Choroid plexus epithelial cell (primary cell): ENCODE data around the gene COX8A.
"Not testable (repeated sequence)": the region's sequence is repeated elsewhere in the genome, so short reads cannot be mapped to it uniquely, and the experiment has no call there.

Experiments
- DNase-seq: peaks from one replicate; pipeline ENCODE4 v3.0.0-alpha.2; 2010; ENCODE audit warnings: low read depth
- H3K4me3 ChIP-seq: 2 replicates; pipeline ENCODE4 v1.5.1; 2011; ENCODE audit warnings: low read depth, mild to moderate bottlenecking, control low read depth, low read length, moderate library complexity
- TF ChIP-seq, protein P1 (sequence below): conservative IDR thresholded peaks from 2 replicates; pipeline ENCODE4 v1.5.1; 2011; ENCODE audit warnings: low read depth, mild to moderate bottlenecking, control low read depth, inconsistent platforms, low read length, moderate library complexity

Gene COX8A

DNA sequence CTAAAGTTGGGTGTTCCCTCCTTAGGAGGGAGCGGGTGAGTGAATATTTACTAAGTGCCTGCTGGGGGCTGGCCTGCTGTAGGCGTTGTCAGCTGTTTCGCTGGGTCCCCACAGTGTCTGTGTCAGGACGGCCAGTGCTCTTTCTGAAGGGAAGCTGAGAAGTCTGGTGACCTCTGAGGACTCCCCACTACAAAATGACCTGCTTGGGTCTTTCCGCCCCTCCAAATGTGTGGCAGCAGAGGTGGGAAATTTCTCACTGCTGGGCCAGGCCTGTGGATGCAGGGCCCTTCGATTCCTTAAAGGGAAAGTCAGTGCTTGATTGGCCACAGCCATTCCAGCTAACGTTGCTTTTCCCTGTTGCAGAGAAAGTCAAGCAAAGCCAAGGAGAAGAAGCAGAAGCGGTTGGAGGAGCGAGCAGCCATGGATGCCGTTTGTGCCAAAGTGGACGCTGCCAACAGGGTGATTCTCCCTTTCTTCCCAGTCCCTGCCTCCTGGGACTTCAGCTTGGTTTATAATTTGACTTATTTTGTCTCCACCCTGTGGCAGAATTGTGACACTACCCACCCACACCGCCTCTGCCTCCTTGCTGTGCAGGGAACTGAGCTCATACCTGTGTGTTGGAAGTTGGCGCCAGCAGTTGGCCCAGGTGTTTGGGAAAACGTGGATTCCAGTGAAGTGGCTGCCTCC is 28.8 kb upstream of the COX8A start:
- TF ChIP-seq, protein P1, sequence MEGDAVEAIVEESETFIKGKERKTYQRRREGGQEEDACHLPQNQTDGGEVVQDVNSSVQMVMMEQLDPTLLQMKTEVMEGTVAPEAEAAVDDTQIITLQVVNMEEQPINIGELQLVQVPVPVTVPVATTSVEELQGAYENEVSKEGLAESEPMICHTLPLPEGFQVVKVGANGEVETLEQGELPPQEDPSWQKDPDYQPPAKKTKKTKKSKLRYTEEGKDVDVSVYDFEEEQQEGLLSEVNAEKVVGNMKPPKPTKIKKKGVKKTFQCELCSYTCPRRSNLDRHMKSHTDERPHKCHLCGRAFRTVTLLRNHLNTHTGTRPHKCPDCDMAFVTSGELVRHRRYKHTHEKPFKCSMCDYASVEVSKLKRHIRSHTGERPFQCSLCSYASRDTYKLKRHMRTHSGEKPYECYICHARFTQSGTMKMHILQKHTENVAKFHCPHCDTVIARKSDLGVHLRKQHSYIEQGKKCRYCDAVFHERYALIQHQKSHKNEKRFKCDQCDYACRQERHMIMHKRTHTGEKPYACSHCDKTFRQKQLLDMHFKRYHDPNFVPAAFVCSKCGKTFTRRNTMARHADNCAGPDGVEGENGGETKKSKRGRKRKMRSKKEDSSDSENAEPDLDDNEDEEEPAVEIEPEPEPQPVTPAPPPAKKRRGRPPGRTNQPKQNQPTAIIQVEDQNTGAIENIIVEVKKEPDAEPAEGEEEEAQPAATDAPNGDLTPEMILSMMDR: peak; percentile 79
- H3K4me3 ChIP-seq: peak overlapping the region; percentile 28
- peak; percentile 79 for DNase-seq

DNA sequence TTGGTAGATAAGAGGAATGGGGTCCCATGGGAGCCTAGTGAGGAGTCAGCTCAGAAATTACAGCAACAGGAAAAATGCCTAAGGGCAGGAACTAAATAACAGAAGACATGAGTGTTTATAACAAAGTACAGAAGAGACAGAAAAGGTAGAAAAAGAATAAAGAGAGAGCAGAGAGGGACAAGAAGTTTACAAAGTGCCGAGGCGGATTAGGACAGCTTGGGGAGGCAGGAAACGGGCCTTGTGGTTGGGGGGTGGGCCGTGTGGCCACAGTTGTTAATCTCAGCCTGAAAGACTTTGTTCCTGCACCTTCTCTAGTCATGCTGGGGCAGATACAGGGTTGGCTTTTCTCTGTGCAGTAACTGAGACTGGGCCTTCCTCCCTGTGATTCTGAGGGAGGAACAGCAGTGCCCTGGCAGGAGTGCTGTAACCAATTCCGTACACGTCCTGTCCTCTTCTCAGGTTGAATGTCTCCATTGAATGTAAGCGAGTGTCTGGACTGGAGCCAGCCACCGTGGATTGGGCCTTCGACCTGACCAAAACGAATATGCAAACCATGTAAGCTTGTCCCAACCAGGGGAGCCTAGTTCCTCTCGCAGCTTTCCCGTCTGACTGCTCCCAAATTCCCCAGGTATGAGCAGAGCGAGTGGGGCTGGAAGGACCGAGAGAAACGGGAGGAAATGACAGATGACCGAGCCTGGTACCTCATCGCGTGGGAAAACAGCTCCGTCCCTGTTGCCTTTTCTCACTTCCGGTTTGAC is 22.5 kb upstream of the COX8A start:
- no peak overlapping the region for H3K4me3 ChIP-seq
- TF ChIP-seq, protein P1: no peak
- peak; percentile 31 for DNase-seq

DNA sequence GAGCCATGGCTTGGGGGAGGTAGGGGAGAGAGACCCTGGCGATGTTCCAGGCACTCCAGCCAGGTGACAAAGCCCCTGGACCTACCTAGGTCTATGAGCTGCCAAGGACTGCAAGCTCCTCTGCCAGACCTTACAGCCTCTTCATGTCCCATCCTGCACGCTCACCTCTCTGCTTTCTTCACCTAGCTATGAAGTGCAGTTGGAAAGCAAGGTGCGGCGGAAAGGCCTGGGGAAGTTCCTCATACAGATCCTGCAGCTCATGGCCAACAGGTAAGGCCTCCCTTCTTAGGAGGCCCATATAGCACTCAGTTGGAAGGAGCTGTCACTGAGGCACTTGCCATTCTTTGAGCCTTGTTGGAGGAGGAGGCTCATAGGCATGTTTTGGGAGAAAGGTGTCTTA is 21.9 kb upstream of the COX8A start:
- TF ChIP-seq, protein P1: no peak
- no peak for DNase-seq
- no peak overlapping the region for H3K4me3 ChIP-seq

DNA sequence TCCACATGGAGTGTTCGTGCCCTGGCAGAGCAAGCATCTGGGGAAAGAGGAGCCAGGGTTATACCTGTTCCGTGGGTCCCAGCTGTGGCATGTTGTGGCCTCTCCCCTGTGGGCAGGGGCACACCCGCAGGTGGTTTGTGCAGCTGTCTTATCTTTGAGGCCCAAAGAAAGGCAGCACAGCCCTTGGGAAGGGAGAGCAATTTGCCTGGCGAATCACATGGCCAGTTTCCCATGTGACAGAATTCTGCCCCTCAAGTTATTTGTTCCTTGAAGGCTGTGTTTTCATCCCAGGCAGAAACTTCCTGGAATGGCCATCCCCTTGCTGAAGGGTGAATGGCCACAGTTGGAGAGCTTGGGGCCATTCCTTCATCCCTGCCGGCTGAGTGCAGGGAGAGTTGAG is 16.4 kb upstream of the COX8A start:
- H3K4me3 ChIP-seq: no peak overlapping the region
- TF ChIP-seq, protein P1: no peak

DNA sequence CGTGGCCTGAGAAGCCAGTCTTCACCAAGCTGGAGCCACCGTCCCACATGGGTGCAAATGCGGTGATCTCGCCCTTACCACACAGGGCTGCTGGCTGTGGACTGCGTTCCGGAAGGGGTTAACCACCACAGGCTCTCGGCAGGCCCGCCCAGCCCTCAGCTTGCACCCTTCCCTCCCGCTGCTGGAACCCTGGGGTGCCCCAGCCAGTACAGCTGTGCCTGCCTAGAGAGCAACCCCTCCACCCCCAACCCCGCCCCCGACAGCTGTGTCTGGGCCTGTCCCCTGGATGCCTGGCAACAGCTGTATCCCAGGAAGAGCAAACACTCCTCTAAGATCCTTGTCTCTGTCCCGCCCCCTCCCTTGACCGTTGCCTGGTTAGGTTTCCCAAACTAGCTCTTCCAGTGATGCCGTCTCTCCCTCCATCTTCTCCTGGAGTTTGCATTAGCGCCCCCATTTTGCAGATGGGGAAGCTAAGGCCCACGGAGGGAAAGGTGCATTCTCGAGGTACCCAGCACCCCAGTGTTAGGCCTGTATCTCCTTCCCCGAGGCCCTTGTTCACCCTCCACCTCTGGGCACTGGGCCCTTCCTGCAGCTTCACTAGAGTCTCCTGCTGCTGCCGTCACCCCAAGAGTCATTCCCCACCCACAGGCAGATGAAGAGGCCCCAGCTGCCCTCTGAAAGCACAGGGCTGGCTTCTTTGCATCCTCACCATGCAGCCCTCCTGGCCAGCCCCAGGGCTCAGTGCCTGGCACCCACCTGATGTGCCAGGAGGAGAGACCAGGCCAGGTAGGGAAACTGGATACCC is 12.6 kb upstream of the COX8A start:
- TF ChIP-seq, protein P1: no peak
- DNase-seq: peak; percentile 58
- no peak overlapping the region for H3K4me3 ChIP-seq

More for the DNA sequence above, 16.4 kb upstream of the COX8A start:
- no peak for DNase-seq

DNA sequence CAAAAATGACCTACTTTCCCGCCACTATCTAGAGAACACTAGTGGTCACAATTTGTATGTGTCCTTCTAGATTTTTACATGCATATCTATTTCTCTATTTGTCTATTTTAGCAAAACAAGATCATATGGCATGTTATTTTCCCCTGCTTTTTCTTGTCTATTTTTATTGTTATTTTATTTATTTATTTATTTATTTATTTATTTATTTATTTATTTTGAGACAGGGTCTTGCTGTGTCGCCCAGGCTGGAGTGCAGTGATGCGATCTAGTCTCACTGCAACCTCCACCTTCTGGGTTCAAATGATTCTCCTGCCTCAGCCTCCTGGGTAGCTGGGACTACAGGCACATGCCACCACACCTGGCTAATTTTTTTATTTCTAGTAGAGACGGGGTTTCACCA is 10.5 kb upstream of the COX8A start:
- not testable (repeated sequence) for H3K4me3 ChIP-seq, DNase-seq

DNA sequence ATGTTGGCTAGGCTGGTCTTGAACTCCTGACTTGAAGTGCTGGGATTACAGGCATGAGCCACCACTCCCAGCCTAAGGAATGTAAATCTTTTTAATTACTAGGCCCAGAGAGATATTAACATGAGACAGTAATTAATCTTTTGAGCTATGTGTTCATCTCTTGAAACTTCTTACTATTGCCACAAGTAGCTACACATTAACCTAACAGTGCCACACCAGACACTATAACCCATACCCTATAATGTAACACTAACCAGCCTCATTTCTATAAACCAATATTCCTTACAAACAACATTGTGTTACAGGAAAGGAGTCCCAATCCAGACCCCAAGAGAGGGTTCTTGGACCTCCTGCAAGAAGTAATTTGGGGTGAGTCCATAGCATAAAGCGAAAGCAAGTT is 8.0 kb upstream of the COX8A start:
- TF ChIP-seq, protein P1: no peak
- DNase-seq: no peak
- no peak overlapping the region for H3K4me3 ChIP-seq
